Ramos (cell line): ENCODE measurements around the gene ZNF740.
"Not testable (repeated sequence)": the region's sequence is repeated elsewhere in the genome, so short reads cannot be mapped to it uniquely, and the experiment has no call there.

Experiments
- in situ Hi-C: fragments of 300-500 bp; cut with MboI; formaldehyde crosslinking; loops from one replicate; pipeline ENCODE4 v1.14.3; 2022; ENCODE audit warnings: low sequenced_read_pairs; ENCODE audit not compliant: unreplicated experiment

ZNF740 gene

GRCh38 chr12:53172352-53172751, 8.2 kb upstream of the ZNF740 start:
- in situ Hi-C loops = no loop called here

DNA sequence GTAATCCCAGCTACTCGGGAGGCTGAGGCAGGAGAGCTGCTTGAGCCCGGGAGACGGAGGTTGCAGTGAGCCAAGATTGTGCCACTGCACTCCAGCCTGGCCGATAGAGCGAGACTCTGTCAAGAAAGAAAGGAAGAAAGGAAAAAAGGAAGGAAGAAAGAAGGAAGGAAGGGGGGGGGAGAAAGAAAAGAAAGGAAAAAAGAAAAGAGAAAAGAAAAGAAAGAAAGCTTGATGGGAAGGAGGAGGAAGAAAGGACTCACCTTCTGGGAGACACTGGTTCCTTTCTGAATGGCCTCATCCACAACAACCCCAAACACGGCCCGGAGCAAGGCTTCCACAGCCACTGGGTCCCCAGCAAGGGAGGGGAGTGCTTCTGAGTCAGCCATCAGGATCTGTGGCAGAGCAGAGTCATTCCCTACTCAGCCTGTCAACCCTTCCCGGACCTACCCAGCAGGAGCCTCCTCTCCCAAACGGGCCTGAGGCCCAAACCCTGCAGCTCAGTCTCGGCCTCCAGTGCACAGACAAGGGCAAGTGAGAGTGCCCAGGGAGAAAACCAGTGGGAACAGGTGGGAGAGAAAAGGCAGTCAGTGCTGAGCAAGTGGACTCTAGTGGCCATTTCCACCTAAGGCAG, 7.3 kb upstream of the ZNF740 start:
- in situ Hi-C loops = no loop called here

- in situ Hi-C loops = no loop called here
These were observed 5.5 kb upstream of the ZNF740 start for GRCh38 chr12:53174881-53175491.

DNA sequence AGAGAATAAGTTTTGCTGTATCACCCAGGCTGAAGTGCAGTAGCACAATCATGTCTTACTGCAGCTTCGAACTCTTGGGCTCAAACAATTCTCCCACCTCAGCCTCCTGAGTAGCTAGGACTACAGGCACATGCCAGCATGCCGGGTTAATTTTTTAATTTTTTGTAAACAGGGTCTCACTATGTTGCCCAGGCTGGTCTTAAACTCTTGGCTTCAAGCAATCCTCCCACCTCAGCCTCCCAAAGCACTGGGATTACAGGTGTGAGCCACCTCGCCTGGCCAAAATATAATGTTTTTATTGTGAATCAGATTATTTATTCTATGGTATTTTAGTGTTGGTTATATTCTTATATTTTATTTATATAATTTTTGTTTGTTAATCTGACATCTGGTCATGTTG, 3.8 kb upstream of the ZNF740 start:
- in situ Hi-C loops = no loop called here

DNA sequence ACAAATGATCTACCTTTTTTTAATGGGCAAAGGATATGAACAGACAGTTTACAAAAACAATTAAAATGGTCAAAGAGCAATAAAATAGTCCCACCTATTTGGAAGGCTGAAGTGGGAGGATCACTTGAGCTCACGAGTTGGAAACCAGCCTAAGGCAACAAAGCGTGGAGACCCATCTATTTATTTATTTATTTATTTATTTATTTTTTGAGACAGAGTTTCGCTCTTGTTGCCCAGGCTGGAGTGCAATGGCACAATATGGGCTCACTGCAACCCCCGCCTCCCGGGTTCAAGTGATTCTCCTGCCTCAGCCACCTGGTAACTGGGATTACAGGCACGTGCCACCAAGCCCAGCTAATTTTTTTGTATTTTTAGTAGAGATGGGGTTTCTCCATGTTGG, 3.1 kb upstream of the ZNF740 start:
- in situ Hi-C loops = not testable (repeated sequence)

- in situ Hi-C loops = not testable (repeated sequence)
These were observed 1.7 kb upstream of the ZNF740 start for GRCh38 chr12:53178803-53179202.

- in situ Hi-C loops = no loop called here
These were observed 769 bp upstream of the ZNF740 start for GRCh38 chr12:53179687-53180219.

DNA sequence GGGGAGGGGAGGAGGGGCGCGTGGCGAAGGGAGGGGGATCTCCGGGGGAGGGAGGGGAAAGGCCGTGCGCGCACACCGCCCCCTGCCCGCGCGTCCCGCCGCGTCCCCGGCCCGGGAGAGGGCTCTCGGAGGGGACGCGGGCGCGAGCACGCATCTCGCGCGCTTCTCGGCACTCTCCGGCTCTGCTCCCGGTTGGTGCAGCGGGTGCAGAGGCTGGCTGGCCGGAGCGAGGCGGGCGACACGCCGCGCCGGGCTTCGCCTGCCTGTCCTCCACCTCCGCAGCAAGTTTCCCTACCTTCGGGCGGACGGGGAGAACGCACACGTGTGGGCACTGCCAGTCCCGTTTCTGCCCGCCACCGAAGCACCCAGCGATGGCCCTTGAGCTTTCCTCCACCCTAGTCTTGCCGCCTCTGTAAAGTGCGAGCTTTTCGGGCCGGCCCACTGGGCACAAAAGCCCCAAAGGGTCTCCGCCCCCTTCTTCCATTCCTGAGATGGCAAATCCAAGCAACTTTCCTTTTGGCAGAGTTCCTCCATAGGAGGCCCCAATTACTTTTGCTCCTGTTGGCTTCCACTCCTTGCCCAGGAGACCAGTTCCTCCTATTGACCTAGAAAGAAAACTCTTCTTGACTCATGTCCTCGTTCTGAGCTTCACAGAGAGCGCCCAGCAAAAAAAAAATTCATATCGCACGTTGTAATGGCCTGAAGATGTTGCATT, 566 bp downstream of the ZNF740 start:
- in situ Hi-C loops = no loop called here

- in situ Hi-C loops = no loop called here
These were observed 1.4 kb downstream of the ZNF740 start for GRCh38 chr12:53181935-53182334.

DNA sequence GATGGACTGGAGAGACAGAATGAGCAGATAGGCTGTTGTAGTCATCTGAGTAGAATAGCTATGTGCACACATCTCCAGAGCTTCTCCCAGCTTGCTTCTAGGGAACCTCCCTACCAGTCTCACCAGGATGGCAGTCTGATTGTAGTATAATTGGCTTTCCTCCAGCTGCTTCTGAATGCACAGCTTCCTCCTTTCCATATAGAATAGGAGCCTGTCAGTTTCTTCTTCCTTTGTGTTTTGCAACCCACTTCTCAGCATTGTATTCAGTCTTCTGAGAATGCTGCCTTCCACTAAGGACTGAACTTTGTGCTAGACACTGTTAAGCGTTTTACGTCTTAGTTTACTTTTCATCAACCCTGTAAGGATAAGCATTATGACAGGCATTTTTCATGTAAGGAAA, 2.4 kb downstream of the ZNF740 start:
- in situ Hi-C loops = no loop called here

GRCh38 chr12:53184828-53185227, 4.3 kb downstream of the ZNF740 start:
- in situ Hi-C loops = no loop called here

GRCh38 chr12:53185582-53186153, 5.1 kb downstream of the ZNF740 start:
- in situ Hi-C loops = no loop called here

DNA sequence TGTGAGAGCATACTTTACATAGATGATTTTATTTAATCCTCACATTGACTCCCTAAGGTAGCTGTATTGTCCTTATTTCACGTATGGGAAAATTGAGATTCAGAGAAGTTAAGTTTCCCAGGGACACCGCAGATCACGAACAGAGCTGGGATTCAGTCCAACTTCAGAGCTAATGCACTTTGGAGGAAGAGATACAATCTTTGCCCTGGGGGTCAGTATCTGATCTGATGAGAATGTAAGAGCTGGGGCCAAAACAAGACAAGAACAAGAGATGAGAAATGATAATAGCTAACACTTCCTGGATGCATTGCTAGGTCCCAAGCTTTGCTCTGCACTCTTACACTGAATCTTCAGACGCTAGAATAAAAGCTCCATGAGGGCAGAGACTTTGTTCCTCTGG, 6.2 kb downstream of the ZNF740 start:
- in situ Hi-C loops = no loop called here

DNA sequence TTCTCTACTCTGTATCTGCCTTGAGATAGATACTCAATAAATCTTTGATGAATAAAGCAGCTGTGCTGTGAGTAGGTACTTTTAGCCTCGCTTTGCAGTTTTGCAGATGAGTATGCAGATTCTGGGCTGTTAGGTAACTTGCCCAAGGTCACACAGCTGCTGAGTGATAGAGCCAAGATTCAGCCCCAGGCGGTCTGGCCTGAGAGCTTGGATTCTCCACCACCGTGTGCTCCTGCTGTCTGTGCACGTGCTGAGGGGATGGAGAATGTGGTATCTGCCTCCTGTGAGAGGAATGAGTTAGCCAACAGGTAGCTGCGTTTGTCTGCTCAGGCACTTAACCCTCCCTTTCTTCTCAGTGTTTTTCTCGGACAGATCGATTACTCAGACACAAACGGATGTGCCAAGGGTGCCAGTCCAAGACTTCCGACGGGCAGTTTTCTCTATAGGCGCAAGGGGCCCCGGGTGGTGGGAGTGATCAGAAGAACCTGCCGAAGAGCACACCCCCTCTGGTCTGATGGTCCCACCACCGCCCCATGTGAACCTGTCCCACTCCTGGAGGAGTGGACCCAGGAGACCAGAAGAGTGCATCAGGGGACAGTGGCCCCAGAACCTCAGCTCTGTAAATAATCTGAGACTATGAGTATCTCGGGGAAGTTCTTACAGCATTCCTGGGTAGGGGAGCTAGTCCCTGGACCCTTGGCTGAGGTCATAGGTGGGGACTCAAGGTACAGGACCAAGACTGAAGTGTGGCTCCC, 6.8 kb downstream of the ZNF740 start:
- in situ Hi-C loops = no loop called here

DNA sequence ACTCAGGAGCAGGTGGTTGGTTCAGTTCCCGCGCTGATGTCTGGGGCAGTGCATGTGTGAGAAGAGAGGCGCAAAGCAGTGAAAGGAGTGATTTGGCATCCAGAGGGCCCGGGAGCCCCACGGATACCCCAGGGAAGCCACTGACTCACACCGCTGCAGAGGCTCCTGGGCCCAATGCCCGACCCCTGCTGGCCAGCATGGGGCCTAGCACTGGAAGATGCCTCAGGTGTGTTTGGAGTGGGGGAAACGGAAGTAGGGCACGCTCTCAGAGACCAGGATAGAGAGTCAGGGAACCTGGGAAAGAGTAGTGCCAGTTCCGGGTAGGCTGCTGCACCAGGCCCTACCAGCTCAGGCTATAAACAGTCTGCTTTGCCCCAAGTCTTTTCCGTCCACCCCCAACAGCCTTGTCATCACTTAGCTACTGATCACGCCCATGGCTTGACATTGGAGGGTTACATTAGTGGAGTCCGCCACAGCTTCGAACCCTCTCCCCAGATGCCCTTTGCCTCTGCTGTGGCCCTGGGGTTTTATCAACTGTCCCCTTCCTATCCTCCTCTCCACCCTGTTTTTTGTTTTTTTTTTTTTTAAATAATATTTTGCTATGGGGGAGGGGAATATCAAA, 9.7 kb downstream of the ZNF740 start:
- in situ Hi-C loops = no loop called here

DNA sequence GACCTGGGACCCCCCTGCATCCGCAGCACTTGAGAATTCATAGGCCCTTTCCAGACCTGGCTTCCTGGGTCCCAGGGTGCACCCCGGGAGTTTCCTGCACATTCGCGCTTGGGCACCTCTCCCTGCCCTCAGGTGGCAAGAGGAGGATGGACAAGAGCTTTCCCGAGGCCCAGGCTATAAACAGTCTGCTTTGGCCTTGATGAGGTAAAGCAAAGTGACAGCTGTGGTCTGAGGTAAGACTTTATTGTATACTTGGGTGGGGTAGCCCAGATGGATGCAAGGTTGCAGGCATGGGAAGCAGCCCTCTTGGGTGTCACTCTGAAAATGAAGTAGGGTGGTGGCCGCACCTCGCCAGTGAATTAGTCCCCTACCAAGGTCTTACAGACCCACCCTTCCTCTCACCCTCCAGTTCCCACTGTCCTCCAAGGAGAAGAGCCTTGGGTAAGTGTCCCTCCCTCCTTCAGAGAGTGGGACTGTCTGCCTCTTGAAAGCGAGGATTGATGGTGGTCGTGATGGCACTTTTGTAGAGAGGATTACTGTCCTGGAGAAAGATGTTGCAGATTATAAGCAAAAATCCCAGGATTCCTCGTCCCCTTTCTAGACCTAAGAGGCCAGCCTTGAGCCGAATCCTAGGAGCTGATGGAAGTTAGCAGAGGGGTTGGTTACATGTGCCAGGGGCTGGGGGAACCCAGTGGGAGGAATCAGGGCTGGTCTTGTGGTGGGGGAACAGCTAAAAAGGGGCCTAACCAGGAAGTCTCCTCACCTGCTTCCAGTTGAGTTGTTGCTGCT, 10.8 kb downstream of the ZNF740 start:
- in situ Hi-C loops = no loop called here

GRCh38 chr12:53191885-53192530, 11.5 kb downstream of the ZNF740 start:
- in situ Hi-C loops = no loop called here

DNA sequence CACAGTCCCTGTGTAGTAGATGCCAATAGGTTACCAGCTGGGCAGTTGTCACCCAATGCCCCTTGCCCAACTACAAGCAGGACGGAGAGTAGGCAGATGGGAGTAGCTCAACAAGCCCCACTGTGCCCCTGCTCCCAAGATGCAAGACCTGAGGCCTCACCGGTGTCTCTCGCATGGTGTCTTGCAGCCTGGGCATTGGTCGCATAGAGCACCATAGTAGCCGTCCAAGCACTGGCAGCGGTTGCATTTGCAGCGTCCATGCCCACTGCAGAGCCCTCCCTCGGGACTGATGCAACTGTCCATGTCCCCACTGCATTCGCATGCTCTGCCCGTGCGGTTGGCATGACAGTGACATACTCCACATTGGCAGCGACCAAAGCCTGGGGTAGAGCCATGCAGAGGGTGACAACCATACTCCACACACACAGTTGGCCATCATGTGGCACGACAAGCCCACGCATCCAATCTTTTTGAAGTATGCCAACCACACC, 12.1 kb downstream of the ZNF740 start:
- in situ Hi-C loops = no loop called here

- in situ Hi-C loops = no loop called here
These were observed 12.5 kb downstream of the ZNF740 start for GRCh38 chr12:53193040-53193439.
